DMS53 treated with DMSO at 0.1 percent for 48 hours (cell line): ENCODE data around the gene CMSS1.

Experiments
- DNase-seq: peaks from one replicate; lab custom pipeline; 2025; ENCODE audit not compliant: unreplicated experiment; lab: John Stamatoyannopoulos, UW

CMSS1 gene

DNA sequence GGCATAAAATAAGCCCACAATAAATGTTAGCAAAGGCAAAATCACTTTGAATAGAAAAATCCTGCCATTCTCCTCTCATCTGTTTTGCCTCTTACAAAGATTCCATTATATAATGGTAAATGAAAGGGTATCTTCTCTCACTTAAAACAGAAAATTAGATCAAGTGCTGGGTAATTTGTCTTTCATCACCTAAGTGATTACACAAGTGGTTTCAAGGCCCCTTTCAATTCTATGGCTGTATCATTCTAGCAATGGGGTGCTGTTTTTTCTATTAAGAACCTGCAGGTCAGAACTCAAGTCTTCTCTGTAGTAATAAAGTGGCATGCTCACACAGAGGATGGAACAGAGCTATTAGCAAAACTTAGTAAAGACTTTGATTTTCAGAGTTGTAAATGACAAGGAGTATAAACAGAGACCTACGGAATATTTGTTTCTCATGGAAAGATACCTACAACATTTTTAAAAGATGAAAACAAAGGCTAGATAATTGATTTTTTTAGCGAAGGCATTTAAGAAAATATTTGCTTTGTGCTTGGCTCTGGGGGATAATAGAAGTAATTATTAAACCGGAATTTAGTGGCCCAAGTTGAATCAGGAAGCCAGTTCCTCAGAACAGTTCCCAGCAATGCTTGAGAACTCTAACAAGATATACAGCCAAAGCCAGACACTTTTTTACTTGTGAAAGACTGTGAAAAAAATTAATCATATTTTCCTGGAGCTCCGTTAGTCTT, 137.4 kb downstream of the CMSS1 start:
- no peak for DNase-seq

DNA sequence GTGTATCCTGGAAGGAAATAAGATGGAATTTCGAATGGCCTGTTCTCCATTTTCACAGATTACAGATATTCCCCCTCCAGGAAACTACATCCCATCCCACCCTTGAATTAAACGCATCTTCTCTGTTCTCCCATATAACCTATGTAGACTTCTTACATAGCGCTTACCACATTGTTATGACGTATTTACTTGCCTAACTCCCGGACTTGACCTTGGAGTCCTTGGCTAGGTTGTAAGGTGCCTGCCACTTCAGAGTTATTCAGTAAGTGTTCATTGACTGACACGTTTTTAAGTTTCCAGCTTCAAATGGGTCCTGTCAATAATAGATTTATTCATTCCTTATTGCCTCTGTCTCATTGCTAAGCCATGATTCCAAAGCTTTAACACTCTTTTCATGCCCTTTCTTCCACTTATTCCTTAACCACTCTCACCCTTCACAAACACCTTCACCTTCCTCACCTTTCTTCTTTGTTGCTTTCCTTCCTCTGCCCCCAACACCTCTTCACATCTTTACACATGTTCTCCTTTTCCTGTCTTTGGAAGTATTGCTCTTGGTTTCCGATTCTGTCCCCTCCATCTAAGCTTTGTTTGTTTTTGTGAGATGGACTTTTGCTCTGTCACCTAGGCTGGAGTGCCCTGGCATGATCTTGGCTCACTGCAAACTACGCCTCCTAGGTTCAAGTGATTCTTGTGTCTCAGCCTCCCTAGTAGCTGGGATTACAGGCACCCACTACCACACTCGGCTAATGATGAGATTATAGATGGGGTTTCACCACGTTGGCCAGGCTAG, 138.3 kb downstream of the CMSS1 start:
- DNase-seq, result no peak

DNA sequence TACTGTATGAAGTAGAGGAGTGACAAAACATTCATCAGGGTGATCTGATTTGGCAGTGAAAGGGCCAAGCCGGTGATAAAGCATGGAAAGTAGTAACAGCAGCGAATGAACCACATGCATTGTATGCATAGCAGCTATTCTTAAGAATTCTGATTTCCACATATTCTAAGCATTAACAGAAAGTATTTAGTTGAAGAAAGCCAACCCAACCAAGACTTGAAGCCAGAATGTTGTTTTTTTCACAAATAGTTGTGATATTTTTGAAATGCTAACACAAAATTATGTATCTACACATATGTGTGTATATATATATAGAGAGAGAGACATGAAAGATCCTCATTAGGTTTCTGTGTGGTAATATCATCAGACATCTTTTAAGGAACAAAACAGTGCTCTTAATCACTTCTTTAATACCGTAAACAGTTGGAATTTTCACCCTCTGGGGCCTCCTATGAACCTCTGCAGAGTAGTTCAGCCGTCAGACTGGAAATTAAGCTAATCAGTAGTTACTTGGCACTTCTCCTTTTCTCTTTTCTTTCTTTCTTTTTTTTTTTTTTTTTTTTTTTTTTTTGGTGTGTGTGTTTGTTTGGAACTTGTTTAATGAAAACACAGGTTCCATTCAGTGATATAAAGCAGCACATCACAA, 139.6 kb downstream of the CMSS1 start:
- DNase-seq, result no peak

DNA sequence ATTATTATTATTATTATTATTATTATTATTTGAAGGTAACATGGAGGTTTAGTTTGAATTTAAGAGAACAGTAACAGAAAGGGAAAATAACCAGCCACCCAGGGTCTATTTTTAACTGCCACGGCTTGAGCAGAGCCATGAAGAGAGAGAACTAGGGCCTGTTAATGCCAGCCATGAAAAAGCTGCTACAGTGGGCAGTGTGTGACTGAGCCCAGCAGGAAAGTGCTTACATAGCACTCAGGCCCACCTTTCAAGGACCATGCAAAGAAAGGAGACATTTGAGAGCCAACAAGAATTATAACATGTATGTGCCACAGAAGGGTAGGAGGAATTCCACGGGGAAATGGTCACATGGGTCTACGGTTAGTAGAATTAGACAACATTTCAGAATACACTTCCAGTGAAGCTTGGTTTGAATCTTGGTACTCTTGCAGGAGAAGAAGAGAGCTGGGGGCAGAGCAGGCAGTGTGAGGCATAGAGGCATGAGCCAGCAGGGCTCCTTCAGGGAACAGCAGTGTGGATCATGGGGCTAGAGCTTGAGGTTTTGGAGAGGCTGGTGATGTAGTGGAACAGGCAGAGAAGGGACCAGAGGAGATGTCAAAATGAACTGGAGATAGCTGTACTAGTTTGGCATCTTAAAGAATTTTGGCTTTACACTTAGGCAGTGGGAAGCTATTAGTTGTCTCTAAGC, 140.7 kb downstream of the CMSS1 start:
- no peak for DNase-seq

DNA sequence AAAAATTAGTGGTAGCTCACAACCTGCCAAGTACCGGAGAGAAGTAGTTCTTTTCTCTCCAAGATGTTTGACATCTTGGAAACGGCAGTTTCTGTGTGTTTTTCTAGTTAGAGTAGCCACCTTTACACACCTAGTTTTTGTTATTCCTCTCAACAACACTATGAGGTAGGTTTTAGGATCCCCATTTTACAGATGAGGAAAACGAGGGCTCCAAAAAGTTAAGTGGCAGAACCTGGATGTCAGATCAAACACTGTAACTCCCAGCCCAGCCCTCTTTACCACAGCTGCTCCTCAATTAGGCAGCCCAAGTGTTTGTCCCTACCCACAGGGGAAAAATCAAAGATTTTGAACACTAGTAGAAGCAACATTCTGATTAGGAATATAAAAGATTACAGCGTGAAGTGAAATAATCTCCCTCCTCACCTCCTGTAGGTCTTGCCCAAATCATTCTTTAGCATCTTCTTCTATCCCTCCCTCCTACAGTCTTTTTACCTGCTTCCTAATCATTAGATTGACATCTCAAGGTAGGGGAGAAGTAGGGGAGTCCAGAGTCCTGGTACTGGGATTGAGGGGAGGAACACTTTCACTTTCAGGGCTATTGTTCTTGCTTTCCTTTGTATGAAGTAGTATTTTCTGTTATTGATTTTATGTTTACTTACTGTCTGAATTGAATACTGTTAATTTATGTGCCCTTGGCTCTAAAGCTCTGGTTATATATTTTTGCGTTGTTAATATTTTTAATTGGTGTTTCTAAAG, 142.6 kb downstream of the CMSS1 start:
- no peak for DNase-seq

DNA sequence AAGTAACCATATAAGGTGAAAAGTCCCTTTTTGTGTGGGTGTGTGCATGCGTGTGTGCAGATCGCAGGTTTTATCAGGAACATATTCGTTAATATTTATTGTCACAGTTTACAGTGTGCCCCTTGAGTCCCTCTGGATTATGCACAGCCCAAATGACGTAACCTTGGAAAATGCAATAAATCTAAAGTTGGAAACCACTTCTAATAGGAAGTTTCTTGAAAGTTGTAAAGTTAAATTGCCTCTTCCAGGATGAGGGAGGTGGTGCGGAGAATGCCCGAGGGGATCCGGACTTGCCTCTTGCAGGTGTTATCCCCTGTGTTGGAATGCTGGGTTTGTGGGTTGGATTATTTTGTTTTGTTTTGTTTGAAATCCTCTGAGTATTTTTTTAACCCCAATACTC, 143.3 kb downstream of the CMSS1 start:
- no peak for DNase-seq

DNA sequence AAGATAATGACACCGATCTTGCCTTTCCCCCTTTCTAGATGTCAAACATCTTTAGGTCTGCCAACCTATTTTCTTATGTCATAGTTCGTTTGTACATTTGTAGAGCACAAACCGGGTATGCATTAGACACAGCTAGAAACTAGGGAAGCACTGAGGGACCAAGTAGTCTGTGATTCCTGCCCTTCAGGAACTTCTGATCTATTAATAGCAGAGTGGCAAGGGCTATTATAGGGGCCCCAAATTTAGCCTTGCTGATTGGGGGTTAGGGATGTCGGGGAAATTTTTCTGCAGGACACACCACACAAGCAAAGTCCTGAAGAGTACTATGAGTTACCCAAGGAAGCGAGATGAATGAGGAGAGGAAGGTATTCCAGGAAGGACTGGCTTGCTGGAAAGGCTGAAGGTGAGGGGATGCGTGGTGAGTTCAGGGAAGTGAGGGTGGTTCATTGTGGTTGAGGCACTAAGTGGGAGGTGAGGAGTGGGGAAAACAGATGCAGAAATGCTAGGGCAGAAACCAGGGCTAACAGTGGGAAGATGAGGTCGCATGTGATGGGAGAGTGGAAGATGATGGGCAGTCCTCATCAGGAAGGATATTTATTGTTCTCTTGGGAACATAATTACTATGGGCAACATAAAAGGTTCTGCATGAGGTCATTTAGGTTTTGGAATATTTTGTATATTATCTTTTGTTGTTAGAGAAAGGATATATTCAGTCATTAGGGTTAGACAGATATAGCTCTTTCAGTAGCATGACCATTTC, 144.3 kb downstream of the CMSS1 start:
- no peak for DNase-seq

DNA sequence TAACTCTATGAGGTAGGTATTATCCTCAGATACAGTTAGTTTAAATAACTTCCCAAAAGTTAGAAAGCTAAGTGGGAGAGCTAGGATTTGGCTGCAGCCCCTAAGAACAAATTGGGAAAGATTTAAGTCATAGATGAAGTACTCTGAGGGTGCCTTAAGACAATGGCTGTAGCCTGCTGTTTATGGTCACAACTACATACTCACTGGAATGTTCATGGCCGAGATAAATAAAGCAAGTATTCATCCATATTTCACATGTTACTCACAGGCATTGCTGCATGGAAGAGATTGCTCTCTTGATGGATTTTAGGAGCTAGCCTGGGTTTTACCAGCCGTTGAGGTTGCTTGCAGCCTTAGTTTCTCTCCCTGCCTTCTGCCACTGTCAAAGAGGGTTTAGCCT, 145.0 kb downstream of the CMSS1 start:
- no peak for DNase-seq

DNA sequence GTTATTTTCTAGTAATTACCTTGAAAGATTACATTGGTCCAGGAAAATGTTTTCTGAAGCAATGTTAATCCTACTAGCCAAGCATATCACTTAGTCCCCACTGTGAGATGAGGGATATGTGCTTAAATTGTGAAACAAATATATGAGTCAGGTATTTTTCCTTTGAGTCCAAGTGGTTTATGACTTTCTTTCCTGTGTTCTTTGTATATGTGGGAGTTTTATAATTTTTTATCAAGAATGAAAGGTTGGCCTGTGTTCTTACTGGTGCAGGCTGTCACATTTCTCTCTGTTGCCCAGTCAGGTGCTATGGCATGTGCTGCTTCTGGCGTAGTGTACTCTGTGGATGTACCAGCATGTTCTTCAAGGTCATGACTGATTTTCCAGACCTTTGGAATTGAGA, 147.4 kb downstream of the CMSS1 start:
- no peak for DNase-seq

DNA sequence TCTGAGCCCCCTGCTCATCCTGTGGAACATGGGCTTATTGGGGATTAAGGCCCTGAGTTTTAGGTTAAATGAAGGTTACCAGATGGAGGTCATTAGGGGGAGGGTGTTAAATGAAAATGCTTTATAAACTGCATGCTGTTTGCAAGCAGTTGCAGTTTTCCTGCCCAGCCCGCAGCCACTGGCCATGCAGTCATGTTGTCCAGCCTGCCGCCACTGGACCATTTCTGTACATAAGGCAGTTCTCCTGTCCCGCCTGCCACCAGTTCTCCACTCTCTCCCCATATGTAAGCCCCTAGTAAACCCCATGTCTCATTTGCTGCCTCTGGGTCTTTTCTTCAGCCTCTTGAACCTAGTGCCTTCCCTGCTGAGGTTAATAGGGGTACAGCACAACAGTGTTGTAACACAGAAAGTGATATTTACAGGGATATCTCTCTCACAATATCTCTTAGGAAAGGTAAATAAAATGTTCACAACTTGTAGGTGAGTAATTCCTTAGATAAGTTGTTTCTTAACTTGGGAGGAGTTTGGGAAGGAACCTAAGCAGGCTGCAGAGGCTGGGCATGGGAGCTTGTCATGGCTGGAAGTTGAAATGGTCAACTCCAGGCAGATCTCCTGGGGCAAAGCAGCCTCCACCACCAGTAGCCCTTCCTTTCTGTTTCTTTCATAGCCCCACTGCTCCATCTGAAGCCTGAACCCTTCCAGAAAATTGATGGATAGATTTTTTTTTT, 148.2 kb downstream of the CMSS1 start:
- DNase-seq, result no peak

DNA sequence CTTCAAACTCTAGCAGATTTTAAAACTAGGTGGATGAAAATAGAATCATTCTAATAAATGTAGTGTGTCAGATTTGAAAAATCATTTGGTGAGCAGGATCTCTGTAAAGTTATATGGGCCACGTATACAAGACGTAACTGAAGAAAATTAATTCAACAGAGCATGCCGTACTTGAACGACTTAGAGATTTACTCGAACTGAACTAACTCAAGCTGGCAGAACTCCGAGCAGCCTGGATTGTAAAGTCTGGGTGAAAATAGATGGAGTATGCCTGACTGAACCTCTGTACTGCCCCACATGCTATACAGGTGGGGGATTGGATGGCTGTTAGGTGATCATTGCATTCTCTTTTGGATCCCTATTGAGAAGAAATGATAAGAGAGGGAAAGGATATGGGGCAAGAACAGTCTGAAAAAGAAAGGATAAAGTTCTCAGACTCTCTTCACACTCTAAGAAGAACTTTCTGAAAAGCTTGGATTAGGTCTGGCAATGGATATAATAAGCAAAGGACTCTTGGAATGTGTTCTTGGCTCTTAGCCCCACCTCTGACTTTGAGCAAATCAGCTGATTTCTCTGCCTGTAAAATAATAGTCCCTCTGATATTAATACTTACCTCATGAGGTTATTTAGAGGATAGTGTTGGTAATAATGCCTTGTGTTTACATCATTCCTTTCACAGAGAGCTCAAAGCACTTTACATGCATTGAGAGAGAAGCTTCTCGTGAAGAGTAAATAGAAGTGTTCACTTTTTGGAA, 149.2 kb downstream of the CMSS1 start:
- DNase-seq, result no peak

DNA sequence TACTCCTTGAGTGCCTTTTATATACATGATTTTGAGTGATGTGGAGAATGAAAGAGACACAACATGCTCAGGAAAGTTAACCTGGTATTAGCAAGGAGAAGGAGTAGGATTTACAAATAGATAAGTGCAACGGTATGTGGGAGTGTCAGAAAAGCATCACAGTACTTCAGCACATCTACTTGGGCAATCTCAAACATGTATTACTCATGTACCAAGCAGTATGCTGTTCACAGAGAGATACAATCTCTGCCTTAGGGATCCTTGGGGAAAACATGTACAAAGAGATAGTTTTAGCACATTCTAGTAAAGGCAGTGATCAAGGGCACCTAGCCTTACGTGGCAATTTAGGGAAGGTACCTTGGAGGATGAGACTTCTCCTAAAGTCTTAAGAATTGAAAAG, 150.1 kb downstream of the CMSS1 start:
- no peak for DNase-seq

DNA sequence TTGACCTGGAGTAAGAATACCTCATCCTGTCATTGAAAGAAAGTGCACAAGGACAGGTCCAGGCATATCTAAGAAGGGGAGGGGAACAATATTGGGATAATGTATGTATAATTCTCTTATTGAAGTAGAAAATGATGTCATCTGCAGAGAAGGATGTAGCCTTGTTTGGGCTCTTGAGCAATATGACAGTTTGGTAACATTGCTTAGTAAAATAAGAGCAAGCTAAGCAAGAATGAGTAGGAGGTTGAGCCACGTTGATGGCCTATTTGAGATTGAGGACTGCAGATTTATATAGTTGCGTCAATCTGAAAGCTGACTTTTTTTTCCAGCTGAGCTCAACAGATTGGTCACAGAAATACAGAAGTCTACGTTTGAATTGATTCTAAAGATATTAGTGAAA, 151.5 kb downstream of the CMSS1 start:
- DNase-seq, result no peak

DNA sequence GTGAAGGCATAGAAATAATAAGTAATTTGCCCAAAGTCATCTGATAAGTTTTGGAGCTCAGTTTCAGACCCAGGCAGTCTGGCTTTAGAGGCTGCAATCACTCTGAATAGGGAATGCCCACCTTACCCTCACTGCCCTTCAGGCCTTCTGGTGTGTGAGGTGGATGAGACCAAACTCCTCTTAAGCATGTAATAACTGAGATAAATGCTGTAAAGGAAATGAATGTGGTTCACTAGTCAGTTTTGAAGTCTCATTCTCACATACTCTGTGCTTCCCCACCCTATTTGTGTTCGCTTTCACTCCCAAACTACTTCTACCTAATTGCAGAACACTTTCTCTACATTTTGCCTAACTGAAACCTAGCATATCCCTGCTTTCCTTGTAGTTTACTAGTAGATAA, 152.5 kb downstream of the CMSS1 start:
- no peak for DNase-seq

DNA sequence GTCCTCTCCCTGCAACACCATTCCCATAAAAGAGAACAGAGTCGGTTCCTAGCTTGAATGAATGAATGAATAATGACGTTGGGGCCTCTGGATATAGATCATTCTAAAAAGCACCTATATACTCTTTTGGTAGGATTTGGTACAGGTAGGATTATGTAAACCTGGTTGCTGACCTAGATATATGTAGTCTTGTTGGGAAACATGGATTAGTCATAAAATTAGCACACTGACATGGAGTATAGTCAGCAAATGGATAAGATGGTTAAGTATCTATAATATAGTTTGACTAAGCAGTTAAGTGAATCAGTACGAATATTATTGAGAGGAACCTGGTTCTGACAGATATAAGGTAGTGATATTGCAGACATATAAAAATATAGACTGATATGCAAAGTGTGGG, 154.1 kb downstream of the CMSS1 start:
- DNase-seq, result no peak

DNA sequence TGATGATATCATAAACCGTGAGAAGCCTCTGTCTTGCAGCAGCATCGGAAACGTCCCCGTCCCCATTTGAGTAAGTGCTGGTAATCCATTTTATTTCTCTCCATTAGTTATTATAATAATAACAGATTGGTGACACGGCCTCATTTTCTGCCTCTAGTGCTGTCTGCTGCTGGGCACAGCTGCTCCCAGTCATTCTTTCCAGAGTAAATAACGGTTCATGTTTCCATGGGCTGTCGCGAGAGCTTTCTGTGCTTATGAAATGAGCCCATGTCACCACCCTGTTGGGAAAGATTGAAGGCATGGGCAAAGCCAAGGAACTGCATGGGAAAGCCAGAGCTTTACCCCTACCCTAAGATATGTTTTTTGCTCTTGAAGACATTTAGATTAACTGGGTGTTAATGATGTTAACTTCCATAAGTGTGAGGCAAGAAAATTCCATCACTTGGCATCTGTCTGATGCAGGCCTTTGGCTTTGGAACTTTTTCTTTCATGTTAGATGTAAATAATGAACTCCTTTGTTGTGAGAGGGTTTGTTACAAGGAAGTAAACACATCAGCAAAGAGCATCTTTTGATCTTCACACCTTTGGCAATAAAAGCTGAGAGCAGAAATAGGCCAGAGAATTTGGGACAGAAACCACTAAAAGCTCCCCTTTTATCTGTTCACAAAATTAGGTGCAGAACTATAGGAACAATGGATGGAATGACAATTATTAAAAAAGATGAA, 154.9 kb downstream of the CMSS1 start:
- no peak for DNase-seq

DNA sequence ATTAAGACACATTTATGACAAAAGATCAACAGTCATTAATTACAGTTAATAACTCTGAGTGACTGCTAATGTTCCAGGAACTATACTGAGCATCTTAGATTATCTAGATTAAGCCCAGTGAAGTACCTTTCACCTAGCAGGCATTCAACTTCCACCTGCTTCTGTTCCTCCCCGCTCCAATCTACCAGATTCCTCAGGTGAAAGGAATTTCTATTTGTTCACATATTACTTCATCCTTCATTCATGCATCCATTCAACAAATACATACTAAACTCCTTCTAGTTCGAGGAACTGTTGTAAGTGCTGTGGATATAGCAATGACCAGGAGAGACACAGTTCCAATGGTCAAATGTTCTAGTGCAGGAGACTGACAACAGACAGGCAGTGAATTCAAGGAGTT, 157.3 kb downstream of the CMSS1 start:
- no peak for DNase-seq

DNA sequence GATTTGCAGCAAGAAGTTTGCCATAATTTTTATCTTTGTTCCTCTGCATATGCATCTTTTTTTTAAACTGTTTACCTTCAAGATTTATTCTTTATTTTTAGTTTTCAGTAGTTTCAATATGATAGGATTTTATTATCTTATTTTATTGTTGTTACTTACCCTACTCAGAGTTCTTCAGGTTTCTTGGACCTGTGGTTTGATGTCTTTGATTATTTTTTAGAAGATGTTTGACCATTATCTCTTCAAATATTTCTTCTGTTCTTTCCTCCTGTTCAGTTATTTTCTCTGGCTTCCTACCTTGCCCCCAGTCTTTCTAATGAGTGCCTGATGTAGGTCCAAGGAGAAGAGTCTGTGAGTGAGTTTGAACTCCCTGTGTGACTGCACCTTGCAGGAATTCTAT, 158.9 kb downstream of the CMSS1 start:
- no peak for DNase-seq
